SK-N-SH (cell line): ENCODE data around the gene AGTR2. TPM values are rescaled to one million over a fixed set of nuclear protein-coding genes. Genes with fewer than 3 reads are reported as not detected.
"Not testable (repeated sequence)": the region's sequence is repeated elsewhere in the genome, so short reads cannot be mapped to it uniquely, and the experiment has no call there.

Source experiments
- CTCF ChIA-PET: fragments of 300-600, 350-600 bp; formaldehyde crosslinking; extraction: SDS; loops from one replicate; lab custom pipeline; 2021; lab: Yijun Ruan, JAX
- POLR2A ChIA-PET: fragments of 350-600 bp; sonication (Branson Sonifier 250); formaldehyde crosslinking; extraction: SDS; loops from one replicate; lab custom pipeline; 2020; ENCODE audit warnings: antibody characterized with exemption, inconsistent platforms; lab: Yijun Ruan, JAX
- DNase-seq: peaks from one replicate; pipeline ENCODE4 v3.0.0; 2012
- H2AFZ ChIP-seq: fragments of 200-600 bp; sonication (generic); 2 replicates; pipeline ENCODE4 v1.8.1; 2016; ENCODE audit warnings: antibody characterized with exemption, mild to moderate bottlenecking, low read depth
- H3F3A ChIP-seq: fragments of 200-600 bp; sonication (generic); replicated peaks from 2 replicates; pipeline ENCODE3; 2016; ENCODE audit warnings: antibody characterized with exemption, mild to moderate bottlenecking; ENCODE audit not compliant: insufficient read depth
- H3K27ac ChIP-seq, 2 experiments: fragments of 200-500 bp in 1 of 2; fragments of 200-600 bp in 1 of 2; sonication (Bioruptor generic) in 1 of 2; sonication (generic), shearing (Covaris generic) in 1 of 2; 2 replicates each; pipeline versions ENCODE4 v1.5.1 to v1.6.1; 2014 to 2016; ENCODE audit warnings: low read depth in 2 of 2, inconsistent platforms in 1 of 2, low read length in 1 of 2, mild to moderate bottlenecking in 1 of 2, mixed read lengths in 1 of 2
- H3K27me3 ChIP-seq: fragments of 200-600 bp; sonication (generic), shearing (Covaris generic); 2 replicates; pipeline ENCODE4 v1.6.1; 2016; ENCODE audit warnings: mixed run types; ENCODE audit not compliant: insufficient read depth
- H3K36me3 ChIP-seq, 2 experiments: fragments of 200-500 bp in 1 of 2; fragments of 200-600 bp in 1 of 2; sonication (Bioruptor generic) in 1 of 2; sonication (generic) in 1 of 2; replicated peaks in 1 of 2; 2 replicates each; pipeline versions ENCODE3 to v1.5.1; 2014 to 2016; ENCODE audit warnings: low read length in 1 of 2, mild to moderate bottlenecking in 1 of 2; ENCODE audit not compliant: insufficient read depth in 2 of 2, control insufficient read depth in 1 of 2
- H3K4me1 ChIP-seq, 2 experiments: fragments of 200-500 bp in 1 of 2; fragments of 200-600 bp in 1 of 2; sonication (Bioruptor generic) in 1 of 2; sonication (generic), shearing (Covaris generic) in 1 of 2; 2 replicates each; pipeline versions ENCODE4 v1.5.1 to v1.6.1; 2014 to 2016; ENCODE audit warnings: low read depth in 1 of 2, low read length in 1 of 2, mixed run types in 1 of 2; ENCODE audit not compliant: insufficient read depth in 2 of 2, control insufficient read depth in 1 of 2
- H3K4me2 ChIP-seq: fragments of 200-600 bp; sonication (generic), shearing (Covaris generic); 2 replicates; pipeline ENCODE4 v1.6.1; 2017; ENCODE audit warnings: mixed run types
- H3K4me3 ChIP-seq, 2 experiments: fragments of 200-500 bp in 1 of 2; fragments of 200-600 bp in 1 of 2; sonication (Bioruptor generic) in 1 of 2; sonication (generic), shearing (Covaris generic) in 1 of 2; 2 replicates each; pipeline versions ENCODE4 v1.5.1 to v1.8.1; 2014 to 2016; ENCODE audit warnings: low read depth in 2 of 2, inconsistent platforms in 1 of 2, low read length in 1 of 2, mild to moderate bottlenecking in 1 of 2, mixed read lengths in 1 of 2, moderate library complexity in 1 of 2
- H3K79me2 ChIP-seq: fragments of 200-600 bp; sonication (generic); 2 replicates; pipeline ENCODE4 v1.8.1; 2017; ENCODE audit warnings: mild to moderate bottlenecking; ENCODE audit not compliant: insufficient read depth
- H3K9ac ChIP-seq: fragments of 200-600 bp; sonication (generic); 2 replicates; pipeline ENCODE4 v1.6.1; 2017; ENCODE audit warnings: mixed run types
- H3K9me2 ChIP-seq: fragments of 200-600 bp; sonication (generic); 2 replicates; pipeline ENCODE4 v1.6.1; 2017; ENCODE audit warnings: mixed run types
- H3K9me3 ChIP-seq: fragments of 200-600 bp; sonication (generic); 2 replicates; pipeline ENCODE4 v1.6.1; 2017; ENCODE audit warnings: mixed run types, mild to moderate bottlenecking, moderate library complexity
- H4K20me1 ChIP-seq: fragments of 200-600 bp; sonication (generic); 2 replicates; pipeline ENCODE4 v1.6.1; 2017; ENCODE audit warnings: mild to moderate bottlenecking, mixed run types; ENCODE audit not compliant: insufficient read depth
- CTCF ChIP-seq: fragments of 200-600 bp; sonication (generic); IDR thresholded peaks from 2 replicates; pipeline ENCODE4 v1.6.1; 2017; ENCODE audit warnings: antibody characterized with exemption, mild to moderate bottlenecking, moderate library complexity
- EZH2phosphoT487 ChIP-seq: fragments of 200-600 bp; sonication (generic); IDR thresholded peaks from 2 replicates; pipeline ENCODE4 v1.6.1; 2017; ENCODE audit warnings: low read depth, mixed run types, mild to moderate bottlenecking, antibody characterized with exemption, moderate library complexity, borderline replicate concordance
- FOXJ3 ChIP-seq: sonication (generic); formaldehyde crosslinking; IDR thresholded peaks from 2 replicates; pipeline ENCODE4 v1.5.1; 2020; ENCODE audit warnings: mild to moderate bottlenecking, missing genetic modification reagents
- GATA2 ChIP-seq: sonication (generic); formaldehyde crosslinking; IDR thresholded peaks from 2 replicates; pipeline ENCODE4 v1.5.0; 2020; ENCODE audit warnings: mild to moderate bottlenecking, missing genetic modification reagents
- MAX ChIP-seq: IDR thresholded peaks from 2 replicates; pipeline ENCODE4 v1.4.0; 2012; ENCODE audit warnings: low read depth
- MXI1 ChIP-seq: IDR thresholded peaks from 2 replicates; pipeline ENCODE4 v1.6.1; 2012; ENCODE audit warnings: mild to moderate bottlenecking, low read depth, low read length, improper control_type of control experiment
- PBX3 ChIP-seq: IDR thresholded peaks from 2 replicates; pipeline ENCODE4; 2012
- POLR2AphosphoS5 ChIP-seq: IDR thresholded peaks from 2 replicates; pipeline ENCODE4 v1.6.1; 2012; ENCODE audit warnings: low read depth, low read length
- RAD21 ChIP-seq: IDR thresholded peaks from 2 replicates; pipeline ENCODE4 v1.6.1; 2012; ENCODE audit warnings: mild to moderate bottlenecking, low read length
- RFX5 ChIP-seq: IDR thresholded peaks from 2 replicates; pipeline ENCODE4 v1.6.1; 2012; ENCODE audit warnings: mild to moderate bottlenecking, improper control_type of control experiment, low read length
- SMC3 ChIP-seq: IDR thresholded peaks from 2 replicates; pipeline ENCODE4 v1.6.1; 2012; ENCODE audit warnings: low read depth, low read length, improper control_type of control experiment
- TEAD4 ChIP-seq: IDR thresholded peaks from 2 replicates; pipeline ENCODE4 v1.4.0; 2012; ENCODE audit warnings: mild to moderate bottlenecking, borderline replicate concordance; ENCODE audit not compliant: insufficient read depth
- USF2 ChIP-seq: fragments of 150-350 bp; IDR thresholded peaks from 2 replicates; pipeline ENCODE4 v1.6.1; 2017; ENCODE audit warnings: antibody characterized with exemption, low read length, low read depth, borderline replicate concordance
- WGBS: methylation state at CpG from one replicate; pipeline ENCODE4 v1.1.6; 2017; ENCODE audit warnings: low lambda C conversion rate; 5-methylcytosine and 5-hydroxymethylcytosine counted together
- polyA plus RNA-seq, 3 experiments: library from polyadenylated mRNA; depleted of rRNA; stranded (reverse); fragments of >200 nt; gene quantifications; 2 replicates each; pipeline ENCODE4 v1.2.3, GENCODE V29; 2012

The AGTR2 gene
- polyA plus RNA-seq, 1 of the 3 experiments (the other 2 are of a cell fraction): not detected

GRCh38 chrX:116204932-116205331 lies 34.4 kb downstream of the AGTR2 start:
- Histone ChIP-seq H3K4me2 (no peak overlapping the region), H3K4me3 (no peak overlapping the region), H3K9me3 (no peaks in the 10 kb centered on the region), H2AFZ (no peak overlapping the region), H3K4me1 (no peaks in the 10 kb centered on the region), H3K27ac (no peak overlapping the region), H4K20me1 (no peaks in the 10 kb centered on the region), H3K36me3 (no peaks in the 10 kb centered on the region), H3F3A (no peaks in the 10 kb centered on the region), H3K9ac (no peak overlapping the region), H3K27me3 (peaks cover 6% of the 10 kb centered on the region; the same call in 1 of the 2 replicates), H3K9me2 (no peaks in the 10 kb centered on the region), H3K79me2 (no peaks in the 10 kb centered on the region)
- TF ChIP-seq RAD21: peak; percentile 75
- no peak for TF ChIP-seq GATA2 (CRISPR knock-in tag)
- TF ChIP-seq POLR2AphosphoS5: no peak
- TF ChIP-seq CTCF: peak; percentile 81
- TF ChIP-seq SMC3: peak; percentile 48
- POLR2A ChIA-PET: no interaction called here
- 0% methylated on average over 3 of the region's 3 CpGs for WGBS
- CTCF ChIA-PET: interaction anchor here (0.6 to 1.7 kb wide), 11 partner anchors 9 to 1534 kb away, joined by 3 to 9 read pairs (median 3); no protein-coding TSS in a partner anchor
- peak; percentile 5 for DNase-seq

- Histone ChIP-seq H3K4me3 (no peak overlapping the region), H3K4me1 (no peaks in the 10 kb centered on the region), H3K36me3 (no peaks in the 10 kb centered on the region), H4K20me1 (0 out of 2 replicates have a peak, but pooled peaks cover 2% of the 10 kb centered on the region), H3K4me2 (no peak overlapping the region), H3K27me3 (no peaks in the 10 kb centered on the region), H3K27ac (no peak overlapping the region), H3K79me2 (no peaks in the 10 kb centered on the region), H3K9me3 (no peaks in the 10 kb centered on the region), H3F3A (no peaks in the 10 kb centered on the region), H3K9me2 (no peaks in the 10 kb centered on the region), H3K9ac (no peak overlapping the region), H2AFZ (no peak overlapping the region)
- TF ChIP-seq TEAD4 (no peak), USF2 (no peak), PBX3 (no peak), FOXJ3 (no peak), CTCF (no peak), MXI1 (no peak), MAX (no peak), EZH2phosphoT487 (no peak), RFX5 (no peak), RAD21 (no peak)
- ChIA-PET CTCF (no interaction called here), POLR2A (no interaction called here)
- no peak for DNase-seq
These were observed 42.7 kb downstream of the AGTR2 start for GRCh38 chrX:116213262-116213661.

DNA sequence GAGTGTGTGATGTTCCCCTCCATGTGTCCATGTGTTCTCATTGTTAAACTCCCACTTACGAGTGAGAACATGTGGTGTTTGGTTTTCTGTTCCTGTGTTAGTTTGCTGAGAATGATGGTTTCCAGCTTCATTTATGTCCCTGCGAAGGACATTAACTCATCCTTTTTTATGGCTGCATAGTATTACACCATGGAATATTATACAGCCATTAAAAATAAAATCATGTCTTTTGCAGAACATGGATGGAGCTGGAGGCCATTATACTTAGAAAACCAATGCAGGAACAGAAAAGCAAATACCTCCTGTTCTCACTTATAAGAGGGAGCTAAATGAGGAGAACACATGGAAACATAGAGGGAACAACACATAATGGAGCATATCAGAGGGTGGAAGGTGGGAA lies 46.5 kb downstream of the AGTR2 start:
- H3K36me3 ChIP-seq, H3K27me3 ChIP-seq, H3K79me2 ChIP-seq, CTCF ChIA-PET, H2AFZ ChIP-seq, POLR2A ChIA-PET, H3K9ac ChIP-seq, H3F3A ChIP-seq, H3K4me1 ChIP-seq, H3K9me2 ChIP-seq, H4K20me1 ChIP-seq, H3K9me3 ChIP-seq, H3K4me2 ChIP-seq, DNase-seq, H3K4me3 ChIP-seq, H3K27ac ChIP-seq: not testable (repeated sequence)
- WGBS: 28% methylated on average over 2 of the region's 2 CpGs
